ENCODE results near the gene TET3.

The TET3 gene

GRCh38 chr2:73961823-73962615 is 22.7 kb upstream of the TET3 start:
- TF ChIP-seq CTCF (IDR thresholded peaks at IDR 0.05; ENCODE audit: insufficient read depth, low read length, poor library complexity, severe bottlenecking) = no peak
- Histone ChIP-seq H3K4me3 (replicated peaks; ENCODE audit: low read depth, low read length) (no peak overlapping the region), H3K36me3 (ENCODE audit: control insufficient read depth, insufficient read depth, low read length) (peaks cover 4% of the 10 kb centered on the region), H3K27me3 (replicated peaks; ENCODE audit: control insufficient read depth, insufficient read depth, low read length) (no peaks in the 10 kb centered on the region)
- no peak for DNase-seq (ENCODE audit: extremely low read depth, insufficient read length)

- no peak for DNase-seq (ENCODE audit: extremely low read depth, insufficient read length)
- H3K4me3 ChIP-seq (replicated peaks; ENCODE audit: low read depth, low read length) = no peak overlapping the region
- TF ChIP-seq CTCF (IDR thresholded peaks at IDR 0.05; ENCODE audit: insufficient read depth, low read length, poor library complexity, severe bottlenecking) = no peak
Observed at GRCh38 chr2:73962798-73963197, 21.9 kb upstream of the TET3 start.

DNA sequence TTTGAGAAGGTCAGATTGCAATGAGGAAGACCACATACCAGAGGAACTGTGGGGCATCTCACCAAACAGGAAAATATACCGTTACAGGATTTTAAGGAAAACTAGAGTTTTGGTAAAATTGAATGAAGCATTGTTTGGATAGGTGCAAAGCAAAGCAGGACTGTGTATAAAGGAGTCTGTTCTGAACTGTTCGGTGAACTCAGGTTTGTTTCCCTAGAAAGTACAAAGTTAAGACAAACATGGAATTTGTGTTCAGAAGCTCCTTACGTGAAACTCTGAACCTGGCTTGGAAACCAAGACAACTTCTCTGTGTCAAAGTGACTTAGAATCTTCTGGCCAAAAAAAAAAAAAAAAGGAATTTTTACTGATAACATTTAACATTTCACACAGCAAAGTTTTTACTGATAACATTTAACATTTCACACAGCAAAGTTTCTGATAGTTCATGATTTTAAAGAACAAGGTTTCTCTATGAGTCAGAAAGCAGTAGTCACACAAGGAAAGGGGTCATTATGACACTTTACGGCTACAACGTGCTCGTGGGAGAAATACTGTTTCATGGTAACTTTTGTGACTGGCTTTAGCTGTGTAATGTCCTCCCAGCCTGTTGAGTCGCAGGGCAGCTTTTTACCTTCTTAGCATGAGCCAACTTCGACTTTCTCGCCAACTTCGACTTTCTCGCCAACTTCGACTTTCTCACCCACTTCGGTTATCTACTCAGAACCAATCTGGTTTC is 21.2 kb upstream of the TET3 start:
- Histone ChIP-seq H3K4me3 (replicated peaks; ENCODE audit: low read depth, low read length) (no peak overlapping the region), H3K36me3 (ENCODE audit: control insufficient read depth, insufficient read depth, low read length) (peaks cover 4% of the 10 kb centered on the region), H3K27me3 (replicated peaks; ENCODE audit: control insufficient read depth, insufficient read depth, low read length) (no peaks in the 10 kb centered on the region)
- peak; percentile 58 for DNase-seq (ENCODE audit: extremely low read depth, insufficient read length)
- no peak for TF ChIP-seq CTCF (IDR thresholded peaks at IDR 0.05; ENCODE audit: insufficient read depth, low read length, poor library complexity, severe bottlenecking)

More at GRCh38 chr2:73962798-73963197, 21.9 kb upstream of the TET3 start:
- H3K27me3 ChIP-seq (replicated peaks; ENCODE audit: control insufficient read depth, insufficient read depth, low read length) = no peaks in the 10 kb centered on the region
- peaks cover 4% of the 10 kb centered on the region for H3K36me3 ChIP-seq (ENCODE audit: control insufficient read depth, insufficient read depth, low read length)

DNA sequence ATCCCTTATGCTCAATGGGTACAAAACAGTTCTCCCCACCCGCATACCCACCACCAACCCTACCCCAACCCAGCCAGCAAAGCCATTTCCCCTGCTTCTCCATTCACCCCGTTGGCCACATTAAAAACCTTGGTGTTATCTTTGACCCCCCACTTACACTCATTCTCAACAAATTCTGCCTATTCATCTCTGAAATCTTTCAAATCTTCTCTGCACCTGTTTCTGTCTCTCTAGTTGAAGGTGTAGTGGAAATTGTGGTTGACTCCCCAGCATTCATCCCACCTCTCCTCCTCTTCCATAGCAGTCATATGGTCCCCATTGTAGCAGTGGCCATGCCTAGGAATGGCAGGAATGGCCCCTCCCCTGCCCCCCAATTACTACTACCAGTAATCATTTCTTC is 20.5 kb upstream of the TET3 start:
- TF ChIP-seq CTCF (IDR thresholded peaks at IDR 0.05; ENCODE audit: insufficient read depth, low read length, poor library complexity, severe bottlenecking) = no peak
- no peak for DNase-seq (ENCODE audit: extremely low read depth, insufficient read length)
- Histone ChIP-seq H3K36me3 (ENCODE audit: control insufficient read depth, insufficient read depth, low read length) (peaks cover 3% of the 10 kb centered on the region), H3K27me3 (replicated peaks; ENCODE audit: control insufficient read depth, insufficient read depth, low read length) (no peaks in the 10 kb centered on the region), H3K4me3 (replicated peaks; ENCODE audit: low read depth, low read length) (no peak overlapping the region)

- H3K27me3 ChIP-seq (replicated peaks; ENCODE audit: control insufficient read depth, insufficient read depth, low read length) = no peaks in the 10 kb centered on the region
- DNase-seq (ENCODE audit: extremely low read depth, insufficient read length) = no peak
- TF ChIP-seq CTCF (IDR thresholded peaks at IDR 0.05; ENCODE audit: insufficient read depth, low read length, poor library complexity, severe bottlenecking) = no peak
- no peak overlapping the region for H3K4me3 ChIP-seq (replicated peaks; ENCODE audit: low read depth, low read length)
- no peaks in the 10 kb centered on the region; the same call in 1 of the 2 replicates for H3K36me3 ChIP-seq (ENCODE audit: control insufficient read depth, insufficient read depth, low read length)
Observed at GRCh38 chr2:73965053-73965452, 19.7 kb upstream of the TET3 start.

Data from GM06990 (cell line).